DMS 273 (cell line): ENCODE measurements around the gene TOMM7.

ENCODE experiments used
- DNase-seq: peaks from one replicate; lab custom pipeline; 2025; ENCODE audit not compliant: unreplicated experiment; lab: John Stamatoyannopoulos, UW

The TOMM7 gene

DNA sequence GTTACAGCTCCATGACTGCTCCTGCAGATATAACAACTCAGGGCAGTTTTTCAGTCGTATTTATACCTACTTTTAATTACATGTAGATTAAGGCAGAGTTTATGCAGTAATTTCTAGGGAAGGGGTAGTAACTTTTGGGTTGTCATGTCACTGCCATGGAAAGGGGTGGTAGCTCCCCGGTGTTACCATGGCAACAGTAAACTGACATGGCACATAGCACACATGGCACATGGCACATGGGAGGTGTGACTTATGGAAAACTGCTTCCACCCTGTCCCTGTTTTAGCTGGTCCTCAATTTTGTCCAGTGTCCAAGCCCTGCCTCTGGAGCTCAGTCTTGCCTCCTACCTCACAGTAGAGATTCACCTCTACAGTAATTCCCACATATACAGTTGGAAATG is 3.9 kb upstream of the TOMM7 start:
- DNase-seq: peak; percentile 73

- no peak for DNase-seq
These were observed 2.1 kb upstream of the TOMM7 start for GRCh38 chr7:22824760-22825159.

DNA sequence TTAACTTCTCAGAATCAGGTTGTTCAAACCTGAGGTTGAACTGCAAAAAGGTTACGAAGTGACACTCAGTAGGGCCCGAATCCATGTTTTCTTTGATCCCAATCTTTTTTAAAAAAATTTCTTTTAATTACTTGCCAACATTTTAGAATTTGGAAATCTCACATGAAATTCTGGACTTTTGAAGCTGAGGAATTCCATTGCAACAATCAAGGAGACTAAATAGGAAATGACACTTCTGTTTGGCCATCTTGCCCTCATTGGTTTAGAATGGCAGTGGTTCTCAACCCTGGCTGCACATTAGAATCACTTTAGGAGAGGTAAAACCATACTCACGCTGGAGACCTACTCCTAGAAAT is 471 bp upstream of the TOMM7 start:
- no peak for DNase-seq

GRCh38 chr7:22821702-22822485 is 755 bp downstream of the TOMM7 start:
- DNase-seq: peak; percentile 56

GRCh38 chr7:22819476-22819875 is 3.2 kb downstream of the TOMM7 start:
- DNase-seq: no peak

DNA sequence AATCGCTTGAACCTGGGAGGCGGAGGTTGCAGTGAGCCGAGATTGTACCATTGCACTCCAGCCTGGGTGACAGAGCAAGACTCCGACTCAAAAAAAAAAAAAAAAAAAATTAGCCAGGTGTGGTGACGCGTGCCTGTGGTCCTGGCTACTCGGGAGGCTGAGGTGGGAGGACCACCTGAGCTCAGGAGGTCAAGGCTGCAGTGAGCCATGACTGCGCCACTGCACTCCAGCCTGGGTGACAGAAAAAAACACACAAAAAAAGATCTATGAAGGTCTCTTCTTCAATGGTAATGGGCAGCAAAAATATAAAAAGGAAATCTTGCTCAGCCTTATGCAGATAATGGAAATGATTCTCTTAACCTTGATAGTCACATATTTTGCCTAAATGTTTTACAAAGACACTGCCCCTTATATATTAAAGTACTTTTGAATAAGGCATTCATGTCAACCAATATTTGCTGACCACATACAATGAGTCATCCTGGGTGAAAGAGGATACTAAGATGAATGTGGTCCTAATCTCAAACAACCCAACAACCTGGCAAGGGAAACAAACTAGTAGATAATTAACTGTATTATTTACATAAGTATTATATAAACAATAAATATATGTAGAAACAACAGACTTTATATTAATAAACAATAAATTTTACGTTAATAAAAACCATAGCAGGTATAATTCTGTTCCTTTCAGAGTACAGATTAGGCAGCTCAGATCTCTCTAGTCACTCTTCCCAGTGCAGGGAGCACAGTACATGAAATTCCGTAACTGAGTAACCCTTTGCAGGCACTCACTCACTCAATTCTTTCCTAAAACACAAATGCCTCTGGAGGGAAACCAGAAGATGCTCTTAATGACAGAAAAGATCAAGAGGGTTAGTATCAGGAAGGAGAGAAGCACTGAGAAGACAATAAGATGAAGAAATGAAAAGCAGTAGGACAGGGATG is 8.1 kb downstream of the TOMM7 start:
- no peak for DNase-seq

DNA sequence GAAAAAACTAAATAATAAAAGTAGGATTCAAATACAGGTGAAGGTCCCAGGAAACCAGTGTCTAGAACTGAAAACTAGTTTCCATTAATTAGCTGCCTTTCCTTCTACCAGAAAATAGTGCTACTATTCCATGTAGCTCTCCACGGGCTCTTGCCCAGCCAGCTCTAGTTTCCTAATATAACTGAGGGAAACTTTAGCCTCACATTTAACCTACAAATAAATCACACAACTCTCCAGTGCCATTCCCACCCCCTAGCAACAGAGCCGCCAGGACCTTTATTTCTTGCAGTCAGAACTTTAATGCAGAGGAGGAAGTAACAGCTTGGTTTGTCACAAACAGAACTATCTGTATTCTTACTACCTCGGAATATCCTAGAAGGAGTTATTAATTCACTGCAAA is 10.3 kb downstream of the TOMM7 start:
- DNase-seq: no peak

DNA sequence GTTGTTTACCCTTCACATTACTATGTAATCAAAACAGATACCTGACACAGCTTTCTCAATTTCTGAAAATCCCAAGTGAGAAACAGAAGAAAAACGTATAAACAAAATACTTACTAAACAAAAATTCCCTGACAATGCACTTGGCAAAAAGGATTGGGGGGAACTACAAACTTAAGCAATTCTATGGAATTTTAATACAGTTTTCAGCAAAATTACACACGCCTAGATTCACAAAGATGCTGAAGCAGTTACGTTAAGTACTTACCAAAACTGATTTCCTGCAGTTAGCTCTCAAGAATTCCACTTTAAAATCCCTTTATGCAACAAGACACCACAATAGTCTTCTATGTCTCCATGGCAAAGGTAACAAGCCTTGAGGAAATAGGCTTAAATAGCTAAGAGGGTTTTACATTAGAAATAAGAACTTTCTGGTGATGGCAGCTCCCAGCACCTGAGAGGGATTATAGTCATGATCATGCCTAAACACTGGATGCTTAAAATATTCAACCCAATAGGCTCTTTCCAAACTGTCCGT is 10.8 kb downstream of the TOMM7 start:
- DNase-seq: no peak

GRCh38 chr7:22810843-22811242 is 11.8 kb downstream of the TOMM7 start:
- no peak for DNase-seq

DNA sequence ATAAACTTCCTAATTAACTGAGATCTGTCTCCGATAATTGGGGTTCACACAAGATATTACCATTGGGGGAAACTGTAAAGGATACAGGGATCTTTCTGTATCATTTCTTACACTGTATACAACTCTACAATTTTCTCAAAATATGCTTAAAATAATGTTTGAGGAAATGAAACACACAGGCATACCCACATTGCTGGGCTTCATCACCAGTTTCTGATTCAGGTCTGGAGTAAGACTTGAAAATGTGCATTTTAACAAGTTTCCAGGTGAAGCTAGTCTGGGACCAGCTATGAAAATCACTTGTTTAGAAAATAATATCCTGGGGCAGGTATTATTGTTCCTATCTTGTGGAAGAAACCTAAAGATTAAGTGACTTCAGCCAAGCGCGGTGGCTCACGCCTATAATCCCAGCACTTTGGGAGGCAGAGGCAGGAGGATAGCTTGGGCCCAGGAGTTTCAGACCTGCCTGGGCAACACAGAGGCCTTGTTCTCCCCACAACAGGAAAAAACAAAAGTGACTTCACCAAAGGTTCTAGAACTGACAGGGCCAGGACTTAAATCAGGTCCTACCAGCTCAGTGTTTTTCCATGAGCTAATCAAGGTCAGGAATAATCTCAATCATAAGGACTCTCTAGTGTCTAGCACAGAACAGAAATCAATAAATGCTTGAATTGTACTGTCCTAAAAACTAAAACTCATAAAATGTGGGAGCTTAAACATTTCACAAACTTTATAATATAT is 12.6 kb downstream of the TOMM7 start:
- DNase-seq: no peak

DNA sequence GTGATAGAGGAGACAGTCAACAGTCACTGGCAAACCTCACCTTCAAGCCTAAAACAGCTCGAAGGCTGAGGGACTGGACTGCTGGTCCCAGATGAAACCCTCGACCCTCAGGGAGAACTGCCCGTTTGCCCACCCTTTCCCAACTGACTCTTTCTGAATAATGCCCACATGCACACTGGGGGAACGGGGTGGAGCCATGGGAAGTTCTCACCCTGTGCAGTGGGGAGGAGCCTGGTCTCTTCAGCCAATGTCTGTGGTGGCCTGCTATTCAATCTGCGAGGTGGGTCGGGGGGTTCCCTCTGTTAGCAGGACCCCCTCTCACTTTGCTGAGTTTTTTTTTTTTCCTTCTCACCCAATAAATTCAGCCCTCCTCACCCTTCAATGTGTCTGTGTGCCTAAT is 14.5 kb downstream of the TOMM7 start:
- DNase-seq: no peak

- no peak for DNase-seq
These were observed 15.9 kb downstream of the TOMM7 start for GRCh38 chr7:22806752-22807151.

GRCh38 chr7:22805227-22805626 is 17.4 kb downstream of the TOMM7 start:
- no peak for DNase-seq

DNA sequence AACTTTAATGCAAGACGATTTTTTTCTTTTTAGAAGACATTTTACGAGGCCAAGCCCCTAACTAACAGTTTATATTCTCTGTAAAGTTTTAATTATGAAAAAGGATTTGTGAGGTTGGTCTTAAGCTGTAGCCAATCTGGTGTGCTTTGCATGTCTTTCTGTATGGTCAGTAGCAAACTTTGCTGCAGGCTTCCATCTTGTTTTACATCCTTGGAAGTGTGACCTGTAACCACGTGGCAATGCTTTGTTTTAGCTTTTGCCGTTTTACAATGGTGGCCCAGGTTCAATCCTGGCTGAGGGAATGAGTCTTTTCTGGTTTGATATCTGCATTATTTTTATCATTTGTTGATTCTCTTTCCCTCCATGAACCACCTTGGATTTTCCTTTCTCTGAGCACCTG is 19.8 kb downstream of the TOMM7 start:
- peak; percentile 20 for DNase-seq

DNA sequence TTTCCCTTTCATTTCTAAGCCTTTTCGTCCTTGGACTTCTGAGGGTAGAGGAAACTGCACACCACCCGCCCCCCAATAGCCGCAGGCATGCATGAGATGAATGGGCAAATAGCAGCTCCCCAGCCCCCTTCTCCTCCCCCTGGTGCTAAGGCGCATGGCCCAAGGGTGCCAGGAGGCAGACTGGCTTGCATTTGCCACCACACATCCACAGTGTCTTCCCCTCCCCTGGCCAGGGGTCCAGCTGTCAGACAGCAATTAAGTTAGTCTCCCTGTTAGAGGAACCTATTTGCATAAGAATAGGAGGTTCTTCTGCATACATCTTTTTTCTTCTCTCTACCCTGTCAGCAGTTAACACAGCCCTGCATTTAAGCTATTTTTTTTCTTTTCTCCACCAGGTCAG is 20.2 kb downstream of the TOMM7 start:
- peak; percentile 51 for DNase-seq

GRCh38 chr7:22801912-22802311 is 20.7 kb downstream of the TOMM7 start:
- peak; percentile 44 for DNase-seq

DNA sequence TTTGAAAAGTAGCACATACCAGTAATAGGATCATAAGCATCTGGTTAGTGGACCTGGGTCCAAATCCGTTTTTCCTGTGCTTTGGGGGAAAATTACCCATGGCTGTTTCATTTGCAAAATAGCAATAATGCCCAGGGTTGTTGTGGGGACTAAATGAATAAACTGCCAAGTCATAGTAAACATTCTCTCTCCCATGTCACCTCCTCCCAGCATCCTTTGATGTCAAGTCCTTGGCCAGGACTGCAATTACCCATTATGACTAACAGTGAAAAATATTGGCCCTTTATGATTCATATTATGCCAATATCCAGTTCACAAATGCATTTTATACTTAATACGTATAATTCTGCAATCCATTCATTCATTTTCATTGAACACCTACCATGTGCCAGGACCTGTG is 23.0 kb downstream of the TOMM7 start:
- no peak for DNase-seq

DNA sequence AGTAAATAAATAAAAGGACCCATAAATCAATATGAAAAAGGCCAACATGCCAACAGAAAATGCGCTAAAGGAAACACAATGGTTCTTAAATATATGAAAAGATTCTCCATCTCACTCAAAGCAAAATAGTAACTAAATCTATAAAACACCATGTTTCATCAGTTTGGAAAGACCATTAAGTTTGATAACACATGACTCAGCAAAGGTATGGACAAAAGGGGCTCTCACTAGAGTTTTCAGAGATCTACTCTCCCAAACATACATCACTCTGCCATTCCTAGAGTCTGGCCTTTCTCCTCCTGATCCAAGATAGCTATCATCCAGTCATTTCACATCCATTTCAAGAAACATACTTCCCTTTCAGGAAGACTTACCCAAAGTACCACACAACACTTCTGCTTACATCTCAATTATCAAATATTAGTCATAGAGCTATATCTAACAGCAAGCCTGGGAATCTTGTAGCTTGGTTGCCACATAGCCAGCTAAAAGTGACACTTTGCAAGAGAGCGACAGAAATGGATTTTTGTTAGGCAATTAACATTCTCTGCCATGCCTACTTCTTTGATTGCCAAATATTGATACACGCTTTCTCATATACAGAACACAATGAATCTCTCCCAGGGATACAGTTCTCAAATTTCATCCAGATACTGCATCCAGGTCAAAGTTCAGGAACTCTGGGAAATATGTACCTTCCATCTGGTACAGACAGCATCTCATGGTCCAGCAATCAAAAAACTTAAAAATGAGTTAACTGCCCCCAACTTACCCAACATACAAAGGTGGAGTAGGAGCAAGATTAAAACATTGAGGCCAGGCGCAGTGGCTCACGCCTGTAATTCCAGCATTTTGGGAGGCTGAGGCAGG is 28.8 kb downstream of the TOMM7 start:
- DNase-seq: no peak

- no peak for DNase-seq
These were observed 31.2 kb downstream of the TOMM7 start for GRCh38 chr7:22791204-22792158.
